ENCODE results near the gene SAAL1. TPM values are rescaled to one million over a fixed set of nuclear protein-coding genes. Genes with fewer than 3 reads are reported as not detected.

The SAAL1 gene
- total RNA-seq, 1 donor from 2014 or later: 6.8 TPM

GRCh38 chr11:18100926-18101656 lies 4.8 kb downstream of the SAAL1 start:
- Histone ChIP-seq H3K4me1 (peaks cover 20% of the 10 kb centered on the region), H3K27me3 (ENCODE audit: low read depth) (no peaks in the 10 kb centered on the region), H3K27ac (replicated peaks) (no peak overlapping the region), H3K36me3 (peaks cover 42% of the 10 kb centered on the region), H3K4me3 (no peak overlapping the region), H3K9me3 (replicated peaks) (no peaks in the 10 kb centered on the region)
- TF ChIP-seq CTCF (IDR thresholded peaks at IDR 0.05; ENCODE audit: borderline replicate concordance): no peak
- intact Hi-C loops (cut with micrococcal nuclease): loop anchor here (10.0 kb wide), 1 partner anchor 86 kb away; the partner anchor contains the start of gene SERGEF
- DNase-seq: no peak

- intact Hi-C loops (cut with micrococcal nuclease): no loop called here
- Histone ChIP-seq H3K9me3 (replicated peaks) (no peaks in the 10 kb centered on the region), H3K27me3 (ENCODE audit: low read depth) (no peaks in the 10 kb centered on the region), H3K36me3 (peaks cover 58% of the 10 kb centered on the region), H3K4me3 (no peak overlapping the region), H3K4me1 (no peaks in the 10 kb centered on the region), H3K27ac (replicated peaks) (no peak overlapping the region)
- no peak for TF ChIP-seq CTCF (IDR thresholded peaks at IDR 0.05; ENCODE audit: borderline replicate concordance)
- DNase-seq: no peak
Observed at GRCh38 chr11:18093959-18094358, 11.9 kb downstream of the SAAL1 start.

GRCh38 chr11:18091731-18092130 lies 14.2 kb downstream of the SAAL1 start:
- no peak for DNase-seq
- H3K36me3 ChIP-seq: peaks cover 80% of the 10 kb centered on the region
- H3K9me3 ChIP-seq (replicated peaks): no peaks in the 10 kb centered on the region

GRCh38 chr11:18088966-18089365 lies 16.9 kb downstream of the SAAL1 start:
- no peak overlapping the region for H3K27ac ChIP-seq (replicated peaks)
- no peaks in the 10 kb centered on the region for H3K27me3 ChIP-seq (ENCODE audit: low read depth)
- H3K4me3 ChIP-seq: no peak overlapping the region
- no peak for TF ChIP-seq CTCF (IDR thresholded peaks at IDR 0.05; ENCODE audit: borderline replicate concordance)
- intact Hi-C loops (cut with micrococcal nuclease): no loop called here
- no peaks in the 10 kb centered on the region for H3K4me1 ChIP-seq
- DNase-seq: no peak
- H3K9me3 ChIP-seq (replicated peaks): no peaks in the 10 kb centered on the region
- peaks cover 82% of the 10 kb centered on the region for H3K36me3 ChIP-seq

More at GRCh38 chr11:18091731-18092130, 14.2 kb downstream of the SAAL1 start:
- Histone ChIP-seq H3K27me3 (ENCODE audit: low read depth) (no peaks in the 10 kb centered on the region), H3K27ac (replicated peaks) (no peak overlapping the region), H3K4me3 (no peak overlapping the region), H3K4me1 (no peaks in the 10 kb centered on the region)
- intact Hi-C loops (cut with micrococcal nuclease): no loop called here
- no peak for TF ChIP-seq CTCF (IDR thresholded peaks at IDR 0.05; ENCODE audit: borderline replicate concordance)

- Histone ChIP-seq H3K36me3 (peaks cover 80% of the 10 kb centered on the region), H3K9me3 (replicated peaks) (no peaks in the 10 kb centered on the region), H3K27me3 (ENCODE audit: low read depth) (no peaks in the 10 kb centered on the region), H3K27ac (replicated peaks) (no peak overlapping the region), H3K4me1 (no peaks in the 10 kb centered on the region), H3K4me3 (no peak overlapping the region)
- intact Hi-C loops (cut with micrococcal nuclease): no loop called here
- DNase-seq: no peak
- no peak for TF ChIP-seq CTCF (IDR thresholded peaks at IDR 0.05; ENCODE audit: borderline replicate concordance)
Observed at GRCh38 chr11:18088366-18088765, 17.5 kb downstream of the SAAL1 start.
